Sigmoid colon (tissue), 4 donors: Measurements from ENCODE around the gene INTS11.

Experiments
- EP300 ChIP-seq, 4 donors: sonication (generic); formaldehyde crosslinking; IDR thresholded peaks; one replicate each; pipeline ENCODE4 v1.6.1; 2017; ENCODE audit warnings: antibody characterized with exemption in 4 of 4
- TF ChIP-seq, protein P1 (sequence below), 4 experiments: fragments of 450-650 bp in 3 of 4; fragments of 200-600 bp in 1 of 4; IDR thresholded peaks; one replicate each; pipeline ENCODE4 v1.5.1; 2016 to 2019; ENCODE audit warnings: antibody characterized with exemption in 4 of 4, mild to moderate bottlenecking in 3 of 4, moderate library complexity in 2 of 4

DNA sequence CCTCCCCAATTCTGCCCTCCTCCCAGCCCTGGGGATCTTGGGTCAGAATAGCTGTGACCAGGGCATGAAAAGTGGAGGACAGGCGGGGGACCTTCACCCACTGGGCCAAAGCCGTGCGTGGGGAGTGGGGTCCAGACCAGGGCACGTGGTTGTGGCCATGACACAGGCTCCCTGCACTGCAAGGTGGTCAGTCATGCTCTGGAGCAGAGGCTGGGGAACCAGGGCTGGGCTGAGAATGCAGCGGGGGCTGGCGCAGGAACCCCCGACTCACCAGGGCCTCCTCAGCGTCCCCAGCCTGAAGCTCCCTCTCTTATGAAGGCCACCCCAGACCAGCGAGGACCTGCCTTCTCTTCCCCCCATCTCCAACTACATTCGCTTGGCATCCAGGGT is 22.0 kb upstream of the INTS11 start:
- TF ChIP-seq, protein P1, sequence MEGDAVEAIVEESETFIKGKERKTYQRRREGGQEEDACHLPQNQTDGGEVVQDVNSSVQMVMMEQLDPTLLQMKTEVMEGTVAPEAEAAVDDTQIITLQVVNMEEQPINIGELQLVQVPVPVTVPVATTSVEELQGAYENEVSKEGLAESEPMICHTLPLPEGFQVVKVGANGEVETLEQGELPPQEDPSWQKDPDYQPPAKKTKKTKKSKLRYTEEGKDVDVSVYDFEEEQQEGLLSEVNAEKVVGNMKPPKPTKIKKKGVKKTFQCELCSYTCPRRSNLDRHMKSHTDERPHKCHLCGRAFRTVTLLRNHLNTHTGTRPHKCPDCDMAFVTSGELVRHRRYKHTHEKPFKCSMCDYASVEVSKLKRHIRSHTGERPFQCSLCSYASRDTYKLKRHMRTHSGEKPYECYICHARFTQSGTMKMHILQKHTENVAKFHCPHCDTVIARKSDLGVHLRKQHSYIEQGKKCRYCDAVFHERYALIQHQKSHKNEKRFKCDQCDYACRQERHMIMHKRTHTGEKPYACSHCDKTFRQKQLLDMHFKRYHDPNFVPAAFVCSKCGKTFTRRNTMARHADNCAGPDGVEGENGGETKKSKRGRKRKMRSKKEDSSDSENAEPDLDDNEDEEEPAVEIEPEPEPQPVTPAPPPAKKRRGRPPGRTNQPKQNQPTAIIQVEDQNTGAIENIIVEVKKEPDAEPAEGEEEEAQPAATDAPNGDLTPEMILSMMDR (IDR thresholded peaks at IDR 0.05), result no peak
- no peak for TF ChIP-seq EP300 (IDR thresholded peaks at IDR 0.05)
